Stimulated activated memory B cell treated with anti-CD40 and anti-IgM and Interleukin-4, amounts not matched to agents 10 μg/mL and 1 μg/mL and 100 μg/mL, for 72 hours (primary cell): ENCODE measurements around the gene BPIFB3.
"Not testable (repeated sequence)": the region's sequence is repeated elsewhere in the genome, so short reads cannot be mapped to it uniquely, and the experiment has no call there.

Experiments
- ATAC-seq: fragments of 150-1000 bp; cut with Tn5 transposase; 2 replicates; pipeline ENCODE4 v1.10.0; 2021
- H3K27ac Mint-ChIP-seq: one replicate; pipeline ENCODE4 v1.8.0; 2022; ENCODE audit warnings: mild to moderate bottlenecking, mixed read lengths
- H3K27me3 Mint-ChIP-seq: one replicate; pipeline ENCODE4 v1.8.0; 2022; ENCODE audit warnings: mixed read lengths
- H3K36me3 Mint-ChIP-seq: one replicate; pipeline ENCODE4 v1.8.0; 2022; ENCODE audit warnings: mixed read lengths
- H3K4me1 Mint-ChIP-seq: one replicate; pipeline ENCODE4 v1.8.0; 2022; ENCODE audit warnings: mixed read lengths
- H3K4me3 Mint-ChIP-seq: one replicate; pipeline ENCODE4 v1.8.0; 2022; ENCODE audit warnings: mild to moderate bottlenecking, moderate library complexity, mixed read lengths
- H3K9me3 Mint-ChIP-seq: one replicate; pipeline ENCODE4 v1.8.0; 2022; ENCODE audit warnings: mixed read lengths

The BPIFB3 gene

GRCh38 chr20:33097001-33097400, 43.3 kb downstream of the BPIFB3 start:
- Mint-ChIP-seq H3K9me3 (peaks cover 8% of the 10 kb centered on the region), H3K4me1 (no peaks in the 10 kb centered on the region), H3K36me3 (no peaks in the 10 kb centered on the region)

GRCh38 chr20:33099843-33100538, 46.3 kb downstream of the BPIFB3 start:
- no peaks in the 10 kb centered on the region for H3K9me3 Mint-ChIP-seq
- H3K4me1 Mint-ChIP-seq: no peaks in the 10 kb centered on the region
- H3K36me3 Mint-ChIP-seq: no peaks in the 10 kb centered on the region
- no peak for ATAC-seq
- no peak overlapping the region for H3K4me3 Mint-ChIP-seq
- no peaks in the 10 kb centered on the region for H3K27me3 Mint-ChIP-seq
- H3K27ac Mint-ChIP-seq: no peak overlapping the region

More at GRCh38 chr20:33097001-33097400, 43.3 kb downstream of the BPIFB3 start:
- ATAC-seq: no peak
- Mint-ChIP-seq H3K27ac (no peak overlapping the region), H3K27me3 (no peaks in the 10 kb centered on the region), H3K4me3 (no peak overlapping the region)

GRCh38 chr20:33103556-33103955, 49.9 kb downstream of the BPIFB3 start:
- Mint-ChIP-seq H3K27ac (no peak overlapping the region), H3K4me3 (no peak overlapping the region), H3K4me1 (no peaks in the 10 kb centered on the region)

GRCh38 chr20:33104336-33104735, 50.6 kb downstream of the BPIFB3 start:
- H3K27ac Mint-ChIP-seq: no peak overlapping the region
- no peaks in the 10 kb centered on the region for H3K27me3 Mint-ChIP-seq
- H3K36me3 Mint-ChIP-seq: no peaks in the 10 kb centered on the region

More at GRCh38 chr20:33103556-33103955, 49.9 kb downstream of the BPIFB3 start:
- no peaks in the 10 kb centered on the region for H3K9me3 Mint-ChIP-seq
- no peaks in the 10 kb centered on the region for H3K27me3 Mint-ChIP-seq
- no peak for ATAC-seq
- H3K36me3 Mint-ChIP-seq: no peaks in the 10 kb centered on the region

GRCh38 chr20:33105316-33105924, 51.7 kb downstream of the BPIFB3 start:
- Mint-ChIP-seq H3K27ac (no peak overlapping the region), H3K4me3 (no peak overlapping the region), H3K9me3 (no peaks in the 10 kb centered on the region), H3K36me3 (no peaks in the 10 kb centered on the region), H3K4me1 (no peaks in the 10 kb centered on the region), H3K27me3 (no peaks in the 10 kb centered on the region)
- no peak for ATAC-seq

More at GRCh38 chr20:33104336-33104735, 50.6 kb downstream of the BPIFB3 start:
- Mint-ChIP-seq H3K9me3 (no peaks in the 10 kb centered on the region), H3K4me3 (no peak overlapping the region), H3K4me1 (no peaks in the 10 kb centered on the region)
- no peak for ATAC-seq

- ATAC-seq, H3K4me3 Mint-ChIP-seq, H3K27me3 Mint-ChIP-seq, H3K9me3 Mint-ChIP-seq, H3K36me3 Mint-ChIP-seq, H3K27ac Mint-ChIP-seq, H3K4me1 Mint-ChIP-seq: not testable (repeated sequence)
Measured at GRCh38 chr20:33106058-33106620, 52.4 kb downstream of the BPIFB3 start.

- Mint-ChIP-seq H3K9me3 (no peaks in the 10 kb centered on the region), H3K4me3 (no peak overlapping the region), H3K27me3 (peaks cover 3% of the 10 kb centered on the region), H3K4me1 (no peaks in the 10 kb centered on the region), H3K27ac (no peak overlapping the region), H3K36me3 (no peaks in the 10 kb centered on the region)
- ATAC-seq: no peak
Measured at GRCh38 chr20:33108661-33109060, 55.0 kb downstream of the BPIFB3 start.

- H3K27ac Mint-ChIP-seq: no peak overlapping the region
- H3K4me1 Mint-ChIP-seq: no peaks in the 10 kb centered on the region
- ATAC-seq: no peak
- H3K4me3 Mint-ChIP-seq: no peak overlapping the region
- H3K27me3 Mint-ChIP-seq: peaks cover 17% of the 10 kb centered on the region
- no peaks in the 10 kb centered on the region for H3K9me3 Mint-ChIP-seq
- H3K36me3 Mint-ChIP-seq: no peaks in the 10 kb centered on the region
Measured at GRCh38 chr20:33110147-33110825, 56.6 kb downstream of the BPIFB3 start.

- no peak for ATAC-seq
- no peaks in the 10 kb centered on the region for H3K4me1 Mint-ChIP-seq
- no peaks in the 10 kb centered on the region for H3K9me3 Mint-ChIP-seq
- H3K27ac Mint-ChIP-seq: no peak overlapping the region
- H3K4me3 Mint-ChIP-seq: no peak overlapping the region
- H3K36me3 Mint-ChIP-seq: no peaks in the 10 kb centered on the region
- peaks cover 17% of the 10 kb centered on the region for H3K27me3 Mint-ChIP-seq
Measured at GRCh38 chr20:33111306-33111705, 57.6 kb downstream of the BPIFB3 start.

GRCh38 chr20:33112547-33113386, 59.1 kb downstream of the BPIFB3 start:
- Mint-ChIP-seq H3K27me3 (peaks cover 22% of the 10 kb centered on the region), H3K9me3 (no peaks in the 10 kb centered on the region), H3K4me3 (no peak overlapping the region), H3K36me3 (no peaks in the 10 kb centered on the region), H3K4me1 (no peaks in the 10 kb centered on the region), H3K27ac (no peak overlapping the region)
- no peak for ATAC-seq

GRCh38 chr20:33113387-33113908, 59.7 kb downstream of the BPIFB3 start:
- Mint-ChIP-seq H3K36me3 (no peaks in the 10 kb centered on the region), H3K27me3 (peaks cover 29% of the 10 kb centered on the region), H3K27ac (no peak overlapping the region), H3K4me1 (no peaks in the 10 kb centered on the region), H3K9me3 (no peaks in the 10 kb centered on the region), H3K4me3 (no peak overlapping the region)
- no peak for ATAC-seq

- not testable (repeated sequence) for H3K9me3 Mint-ChIP-seq, ATAC-seq, H3K36me3 Mint-ChIP-seq, H3K4me1 Mint-ChIP-seq, H3K27ac Mint-ChIP-seq, H3K4me3 Mint-ChIP-seq
- H3K27me3 Mint-ChIP-seq: peaks cover 34% of the 10 kb centered on the region
Measured at GRCh38 chr20:33115501-33115900, 61.8 kb downstream of the BPIFB3 start.

GRCh38 chr20:33119725-33120720, 66.3 kb downstream of the BPIFB3 start:
- Mint-ChIP-seq H3K27me3 (peaks cover 52% of the 10 kb centered on the region), H3K4me1 (no peaks in the 10 kb centered on the region), H3K36me3 (no peaks in the 10 kb centered on the region), H3K27ac (no peak overlapping the region), H3K9me3 (peaks cover 7% of the 10 kb centered on the region), H3K4me3 (no peak overlapping the region)
- peak; percentile 64 for ATAC-seq

GRCh38 chr20:33120934-33121333, 67.2 kb downstream of the BPIFB3 start:
- Mint-ChIP-seq H3K4me3 (no peak overlapping the region), H3K9me3 (peaks cover 7% of the 10 kb centered on the region), H3K27ac (no peak overlapping the region), H3K4me1 (no peaks in the 10 kb centered on the region), H3K36me3 (no peaks in the 10 kb centered on the region), H3K27me3 (peaks cover 61% of the 10 kb centered on the region)
- no peak for ATAC-seq
